ENCODE data around the gene KCNN3.

GRCh38 chr1:154729577-154729976, 140.5 kb downstream of the KCNN3 start:
- TF ChIP-seq NFYB (CRISPR knock-in tag; conservative IDR thresholded peaks at IDR 0.05; ENCODE audit: low read depth) (no peak), KAT7 (CRISPR knock-in tag; IDR thresholded peaks at IDR 0.05; ENCODE audit: borderline replicate concordance) (no peak), ETV6 (CRISPR knock-in tag; IDR thresholded peaks at IDR 0.05) (no peak), FOXJ3 (CRISPR knock-in tag; IDR thresholded peaks at IDR 0.05; ENCODE audit: borderline replicate concordance) (no peak), CBFB (CRISPR knock-in tag; IDR thresholded peaks at IDR 0.05; ENCODE audit: low read depth) (no peak)
- TF ChIP-seq, protein P1, sequence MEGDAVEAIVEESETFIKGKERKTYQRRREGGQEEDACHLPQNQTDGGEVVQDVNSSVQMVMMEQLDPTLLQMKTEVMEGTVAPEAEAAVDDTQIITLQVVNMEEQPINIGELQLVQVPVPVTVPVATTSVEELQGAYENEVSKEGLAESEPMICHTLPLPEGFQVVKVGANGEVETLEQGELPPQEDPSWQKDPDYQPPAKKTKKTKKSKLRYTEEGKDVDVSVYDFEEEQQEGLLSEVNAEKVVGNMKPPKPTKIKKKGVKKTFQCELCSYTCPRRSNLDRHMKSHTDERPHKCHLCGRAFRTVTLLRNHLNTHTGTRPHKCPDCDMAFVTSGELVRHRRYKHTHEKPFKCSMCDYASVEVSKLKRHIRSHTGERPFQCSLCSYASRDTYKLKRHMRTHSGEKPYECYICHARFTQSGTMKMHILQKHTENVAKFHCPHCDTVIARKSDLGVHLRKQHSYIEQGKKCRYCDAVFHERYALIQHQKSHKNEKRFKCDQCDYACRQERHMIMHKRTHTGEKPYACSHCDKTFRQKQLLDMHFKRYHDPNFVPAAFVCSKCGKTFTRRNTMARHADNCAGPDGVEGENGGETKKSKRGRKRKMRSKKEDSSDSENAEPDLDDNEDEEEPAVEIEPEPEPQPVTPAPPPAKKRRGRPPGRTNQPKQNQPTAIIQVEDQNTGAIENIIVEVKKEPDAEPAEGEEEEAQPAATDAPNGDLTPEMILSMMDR (IDR thresholded peaks at IDR 0.05), result no peak
- TF ChIP-seq, protein P2, sequence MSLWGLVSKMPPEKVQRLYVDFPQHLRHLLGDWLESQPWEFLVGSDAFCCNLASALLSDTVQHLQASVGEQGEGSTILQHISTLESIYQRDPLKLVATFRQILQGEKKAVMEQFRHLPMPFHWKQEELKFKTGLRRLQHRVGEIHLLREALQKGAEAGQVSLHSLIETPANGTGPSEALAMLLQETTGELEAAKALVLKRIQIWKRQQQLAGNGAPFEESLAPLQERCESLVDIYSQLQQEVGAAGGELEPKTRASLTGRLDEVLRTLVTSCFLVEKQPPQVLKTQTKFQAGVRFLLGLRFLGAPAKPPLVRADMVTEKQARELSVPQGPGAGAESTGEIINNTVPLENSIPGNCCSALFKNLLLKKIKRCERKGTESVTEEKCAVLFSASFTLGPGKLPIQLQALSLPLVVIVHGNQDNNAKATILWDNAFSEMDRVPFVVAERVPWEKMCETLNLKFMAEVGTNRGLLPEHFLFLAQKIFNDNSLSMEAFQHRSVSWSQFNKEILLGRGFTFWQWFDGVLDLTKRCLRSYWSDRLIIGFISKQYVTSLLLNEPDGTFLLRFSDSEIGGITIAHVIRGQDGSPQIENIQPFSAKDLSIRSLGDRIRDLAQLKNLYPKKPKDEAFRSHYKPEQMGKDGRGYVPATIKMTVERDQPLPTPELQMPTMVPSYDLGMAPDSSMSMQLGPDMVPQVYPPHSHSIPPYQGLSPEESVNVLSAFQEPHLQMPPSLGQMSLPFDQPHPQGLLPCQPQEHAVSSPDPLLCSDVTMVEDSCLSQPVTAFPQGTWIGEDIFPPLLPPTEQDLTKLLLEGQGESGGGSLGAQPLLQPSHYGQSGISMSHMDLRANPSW (CRISPR knock-in tag; conservative IDR thresholded peaks at IDR 0.05; ENCODE audit: low read depth), result no peak
- TF ChIP-seq, protein P3, sequence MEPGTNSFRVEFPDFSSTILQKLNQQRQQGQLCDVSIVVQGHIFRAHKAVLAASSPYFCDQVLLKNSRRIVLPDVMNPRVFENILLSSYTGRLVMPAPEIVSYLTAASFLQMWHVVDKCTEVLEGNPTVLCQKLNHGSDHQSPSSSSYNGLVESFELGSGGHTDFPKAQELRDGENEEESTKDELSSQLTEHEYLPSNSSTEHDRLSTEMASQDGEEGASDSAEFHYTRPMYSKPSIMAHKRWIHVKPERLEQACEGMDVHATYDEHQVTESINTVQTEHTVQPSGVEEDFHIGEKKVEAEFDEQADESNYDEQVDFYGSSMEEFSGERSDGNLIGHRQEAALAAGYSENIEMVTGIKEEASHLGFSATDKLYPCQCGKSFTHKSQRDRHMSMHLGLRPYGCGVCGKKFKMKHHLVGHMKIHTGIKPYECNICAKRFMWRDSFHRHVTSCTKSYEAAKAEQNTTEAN (CRISPR knock-in tag; IDR thresholded peaks at IDR 0.05), result no peak

All from WTC11 (cell line).